Measurements from ENCODE around the gene GPA33.
A peak's percentile ranks its signal among the peaks of the same experiment; 100 is the strongest.

The GPA33 gene

DNA sequence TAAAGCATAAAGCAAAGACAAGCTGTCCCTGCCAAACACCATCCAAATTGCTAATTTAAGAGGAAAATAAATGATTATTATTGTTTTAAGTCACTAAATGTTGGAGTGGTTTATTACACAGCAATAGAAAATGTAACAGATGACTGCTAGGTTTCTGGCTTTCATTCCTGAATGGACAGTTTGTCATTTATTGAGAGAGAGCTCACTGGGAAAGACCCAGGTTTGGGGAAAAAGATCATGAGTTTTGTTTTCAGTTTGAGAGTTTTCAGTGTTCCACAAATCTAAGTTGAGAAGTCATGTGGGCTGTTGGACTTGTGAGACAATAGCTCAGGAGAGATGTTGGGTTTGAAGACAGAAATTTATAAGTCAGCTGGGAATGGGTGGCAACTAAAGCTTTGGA is 5.4 kb downstream of the GPA33 start:
- no peak for DNase-seq

DNA sequence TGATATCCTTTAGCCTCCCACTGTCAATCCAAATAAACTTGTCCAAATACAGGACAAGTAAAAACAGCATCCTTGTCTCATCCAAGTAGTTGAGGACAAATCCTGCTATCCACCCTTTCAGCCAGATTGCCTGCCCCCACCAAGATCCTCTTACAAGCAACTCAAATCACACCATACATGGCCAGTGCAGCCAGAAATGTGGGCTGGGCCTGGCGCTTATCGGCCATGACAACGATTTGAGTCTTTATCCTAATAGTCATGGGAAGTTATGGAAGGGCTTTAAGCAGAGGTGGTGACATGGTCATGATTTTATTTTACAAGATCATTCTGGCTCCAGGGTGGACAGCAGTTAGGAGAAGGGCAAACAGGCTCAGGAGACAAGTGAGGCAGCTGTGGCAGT is 6.3 kb downstream of the GPA33 start:
- no peak for DNase-seq

DNA sequence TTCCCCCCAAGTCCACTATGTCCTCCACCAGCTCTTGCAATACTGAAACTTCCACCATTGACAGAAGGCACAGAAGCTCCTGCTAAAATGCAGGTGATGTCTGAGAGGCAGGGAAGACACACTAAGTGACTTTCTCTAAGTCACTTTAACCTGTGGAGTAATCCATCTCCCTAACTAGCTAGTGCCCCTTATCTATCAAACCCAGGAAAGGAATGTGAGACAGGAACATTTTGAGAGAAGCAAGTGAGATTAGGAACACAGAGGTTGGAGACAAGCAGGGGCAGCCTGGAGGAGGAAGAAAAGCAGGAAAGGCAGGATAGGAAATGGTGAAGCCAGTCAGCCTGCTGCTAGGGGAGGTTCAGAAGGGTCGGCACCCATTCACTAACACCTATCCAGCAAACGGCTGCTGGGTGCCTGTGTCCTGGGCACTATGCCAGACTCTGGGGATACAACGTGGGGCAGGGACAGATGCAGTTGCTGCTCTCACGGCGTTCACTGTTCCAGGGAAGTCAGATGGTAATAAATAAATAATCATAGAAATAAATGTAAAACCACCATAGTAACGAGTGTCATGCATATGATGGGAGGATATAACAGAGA is 7.0 kb downstream of the GPA33 start:
- DNase-seq = no peak

GRCh38 chr1:167082511-167083027 is 7.6 kb downstream of the GPA33 start:
- DNase-seq = no peak

- no peak for DNase-seq
Observed at GRCh38 chr1:167081594-167082156, 8.5 kb downstream of the GPA33 start.

- DNase-seq = no peak
Observed at GRCh38 chr1:167077868-167078210, 12.3 kb downstream of the GPA33 start.

GRCh38 chr1:167077128-167077867 is 12.9 kb downstream of the GPA33 start:
- DNase-seq = no peak

GRCh38 chr1:167076136-167076710 is 14.0 kb downstream of the GPA33 start:
- DNase-seq = no peak

DNA sequence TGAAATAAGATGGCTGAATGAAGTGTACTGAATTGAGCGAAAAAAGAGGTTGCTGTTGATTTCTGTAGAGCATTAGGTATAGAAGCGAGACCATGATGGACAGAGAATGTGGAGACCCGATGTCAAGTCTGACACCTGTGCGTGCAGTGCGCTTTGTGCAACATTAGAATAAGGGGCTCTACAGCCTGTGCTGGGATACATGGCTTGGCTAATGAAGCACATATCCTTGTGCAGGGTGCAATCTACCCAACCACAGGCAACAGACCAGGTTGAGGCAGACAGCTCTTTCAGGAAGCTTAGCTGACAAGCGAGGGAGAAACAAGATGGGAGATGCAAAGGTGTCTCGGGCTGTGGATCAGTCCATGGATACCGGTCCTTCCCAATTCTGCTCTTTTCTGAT is 18.9 kb downstream of the GPA33 start:
- no peak for DNase-seq

DNA sequence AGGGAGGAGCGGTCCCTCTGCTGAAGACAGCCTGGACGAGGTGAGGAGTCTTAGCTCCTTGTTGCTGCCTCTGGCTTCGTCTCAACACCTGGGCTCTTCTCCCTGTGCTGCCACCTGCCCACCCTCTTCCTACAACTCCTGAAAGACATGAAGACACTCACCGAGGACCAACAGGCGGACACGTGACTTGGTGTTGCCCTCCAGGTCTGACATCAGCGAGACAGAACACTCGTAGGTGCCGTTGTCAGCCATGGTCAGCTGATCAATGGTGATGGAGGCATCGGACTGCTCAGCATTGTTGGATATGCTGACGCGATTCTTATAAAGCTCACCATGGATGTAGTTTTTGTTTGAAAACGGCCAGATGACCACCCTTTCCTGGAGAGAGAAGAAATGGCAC is 21.4 kb downstream of the GPA33 start:
- DNase-seq = no peak

DNA sequence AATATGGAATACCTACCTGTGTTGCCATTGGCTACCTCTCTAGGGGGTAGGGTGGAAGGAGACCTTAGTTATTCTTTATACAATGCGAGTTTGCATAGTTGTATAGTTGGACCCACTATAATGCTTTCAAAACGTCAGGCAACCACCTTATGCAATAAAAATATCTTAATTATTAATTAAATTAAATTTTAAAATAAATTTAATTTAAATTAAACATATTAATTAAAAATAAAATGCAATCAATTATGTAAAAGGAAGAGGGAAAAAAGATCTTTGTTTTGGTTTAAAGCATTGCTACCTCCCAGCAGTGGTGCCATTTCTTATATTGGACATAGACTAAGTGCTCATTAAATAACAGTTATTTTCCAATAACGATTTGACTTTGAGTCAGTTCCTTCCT is 22.3 kb downstream of the GPA33 start:
- DNase-seq = no peak

GRCh38 chr1:167066333-167067122 is 23.6 kb downstream of the GPA33 start:
- DNase-seq = peak; percentile 72

DNA sequence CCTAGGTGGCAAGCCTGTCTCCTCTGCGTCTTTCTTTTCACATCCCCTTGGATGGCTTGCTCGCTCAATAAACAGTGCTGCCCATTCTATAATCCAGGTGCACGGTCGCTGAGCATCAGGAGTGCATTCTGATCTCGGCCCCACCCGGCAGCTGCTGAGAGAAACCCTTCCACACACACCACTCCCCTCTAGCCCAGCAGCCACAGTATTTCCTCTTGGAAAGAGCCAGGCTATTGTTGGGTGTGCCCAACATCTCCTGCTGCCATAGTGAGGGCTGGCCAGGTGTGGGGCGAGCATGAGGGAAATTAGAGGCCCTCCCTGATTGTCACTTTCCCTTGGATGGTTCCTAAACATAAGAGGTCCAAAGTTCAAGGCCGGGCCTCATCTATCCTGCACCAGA is 24.7 kb downstream of the GPA33 start:
- DNase-seq = no peak

DNA sequence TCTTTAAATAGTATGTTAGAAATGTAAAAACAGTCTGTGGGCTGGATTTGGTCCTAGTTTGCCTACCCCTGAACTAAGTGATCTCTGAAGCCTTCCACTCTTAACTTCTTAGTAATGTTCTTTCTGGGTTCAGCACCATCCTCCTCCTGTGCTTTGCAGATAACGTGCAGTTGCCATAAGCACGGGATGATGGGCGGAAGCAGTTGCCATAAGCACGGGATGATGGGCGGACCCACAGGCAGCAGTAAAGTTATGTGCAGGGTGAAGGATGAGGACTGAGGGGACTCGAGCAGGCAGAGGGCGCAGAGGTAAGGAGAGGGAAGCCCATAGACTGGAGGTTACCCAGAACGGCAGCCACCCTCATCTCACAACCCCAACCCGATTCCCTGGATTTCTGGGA is 25.6 kb downstream of the GPA33 start:
- no peak for DNase-seq

GRCh38 chr1:167061073-167061464 is 29.1 kb downstream of the GPA33 start:
- DNase-seq = no peak

DNA sequence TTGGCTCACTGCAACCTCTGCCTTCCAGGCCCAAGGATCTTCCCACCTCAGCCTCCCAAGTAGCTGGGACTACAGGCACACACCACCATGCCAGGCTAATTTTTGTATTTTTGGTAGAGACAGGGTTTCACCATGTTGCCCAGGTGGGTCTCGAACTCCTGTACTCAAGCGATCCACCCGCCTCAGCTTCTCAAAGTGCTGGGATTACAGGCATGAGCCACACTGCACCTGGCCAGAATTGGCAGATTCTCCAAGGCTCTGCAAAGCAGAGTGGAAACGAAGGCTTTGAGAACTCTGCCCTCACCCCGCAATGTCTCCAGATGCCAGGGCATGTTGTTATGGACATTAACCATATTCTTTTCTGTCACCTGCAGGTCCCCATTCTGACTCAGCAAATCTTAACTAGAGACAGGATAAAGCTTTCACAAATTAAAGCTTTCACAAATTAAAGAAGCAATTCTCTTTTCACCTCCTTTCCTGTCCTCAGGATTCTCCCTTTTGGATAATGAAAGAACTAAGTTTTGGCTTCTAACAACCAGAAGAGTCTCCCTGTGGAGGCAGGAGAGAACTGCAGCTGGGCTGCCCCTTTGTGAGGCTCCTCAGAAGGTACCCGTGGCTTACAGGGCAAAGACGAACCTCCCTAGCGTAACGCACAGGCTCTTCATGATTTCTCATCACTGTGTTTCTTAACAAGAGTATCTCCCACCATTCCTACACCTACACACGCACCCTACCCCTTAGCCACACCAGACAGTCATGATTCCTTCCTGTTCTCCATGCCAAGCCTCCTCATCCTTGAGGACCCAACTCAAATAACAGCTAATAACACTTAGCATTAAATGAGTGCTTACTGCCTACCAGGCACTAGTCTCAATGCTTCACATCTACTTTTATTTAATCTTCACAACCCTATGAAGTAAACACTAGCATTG is 29.8 kb downstream of the GPA33 start:
- no peak for DNase-seq

- no peak for DNase-seq
Observed at GRCh38 chr1:167059809-167060107, 30.4 kb downstream of the GPA33 start.

- peak; percentile 60 for DNase-seq
Observed at GRCh38 chr1:167059045-167059808, 30.9 kb downstream of the GPA33 start.

DNA sequence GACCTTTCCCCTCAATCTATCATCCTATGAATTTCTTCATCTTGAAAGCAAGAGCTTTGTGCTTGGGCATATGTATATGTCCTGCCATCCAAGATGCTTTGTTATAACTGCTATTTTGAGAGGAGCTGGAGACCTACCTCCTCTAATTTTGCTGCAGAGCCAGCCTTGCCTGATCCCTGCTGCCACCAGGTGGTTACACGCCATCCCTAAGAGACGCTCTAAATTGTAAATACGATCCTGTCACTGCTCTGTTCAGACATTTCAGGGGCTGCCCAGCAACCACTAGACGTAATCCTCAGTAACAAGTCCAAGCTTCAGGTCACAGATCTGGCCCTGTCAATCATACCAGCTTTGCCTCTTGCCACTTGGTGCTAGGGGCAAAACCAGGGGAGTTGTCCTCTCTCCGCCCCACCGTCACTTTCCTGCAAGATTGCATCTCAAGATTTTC is 32.9 kb downstream of the GPA33 start:
- peak; percentile 15 for DNase-seq

GRCh38 chr1:167056529-167057231 is 33.5 kb downstream of the GPA33 start:
- no peak for DNase-seq
